Activated CD8-positive, alpha-beta T cell treated with anti-CD3 and anti-CD28 coated beads for 36 hours (primary cell): ENCODE results near the gene UBQLN4. TPM values are rescaled to one million over a fixed set of nuclear protein-coding genes. Genes with fewer than 3 reads are reported as not detected.

Source experiments
- ATAC-seq: fragments of 200-7000 bp; cut with Tn5 transposase; one replicate; pipeline ENCODE4 v1.10.0; 2021; ENCODE audit warnings: mild to moderate bottlenecking, moderate library complexity
- CTCF ChIA-PET: fragments of 350-600 bp; sonication (Branson Sonifier 250); formaldehyde crosslinking; loops from one replicate; lab custom pipeline; 2021; ENCODE audit warnings: antibody characterized with exemption; lab: Charles Lee
- POLR2A ChIA-PET: fragments of 350-600 bp; sonication (Branson Sonifier 250); formaldehyde crosslinking; loops from one replicate; lab custom pipeline; 2021; ENCODE audit warnings: antibody characterized with exemption; lab: Charles Lee
- DNase-seq: peaks from one replicate; pipeline ENCODE4 v3.0.0-alpha.2; 2020
- H3K27ac Mint-ChIP-seq: one replicate; pipeline ENCODE4 v1.8.0; 2021; ENCODE audit warnings: mild to moderate bottlenecking, mixed read lengths
- H3K27me3 Mint-ChIP-seq: one replicate; pipeline ENCODE4 v1.8.0; 2021; ENCODE audit warnings: mixed read lengths
- H3K36me3 Mint-ChIP-seq: one replicate; pipeline ENCODE4 v1.8.0; 2021; ENCODE audit warnings: low read depth, mixed read lengths
- H3K4me1 Mint-ChIP-seq: one replicate; pipeline ENCODE4 v1.8.0; 2021; ENCODE audit warnings: low read depth, mixed read lengths
- H3K4me3 Mint-ChIP-seq: one replicate; pipeline ENCODE4 v1.8.0; 2021; ENCODE audit warnings: mild to moderate bottlenecking, moderate library complexity, mixed read lengths
- H3K9me3 Mint-ChIP-seq: one replicate; pipeline ENCODE4 v1.8.0; 2021; ENCODE audit warnings: mixed read lengths
- intact Hi-C: fragments of 100-400 bp; cut with micrococcal nuclease; formaldehyde crosslinking; loops from one replicate; pipeline ENCODE4 v1.10.0; 2022
- total RNA-seq, 2 experiments: library from RNA; stranded (reverse); gene quantifications; one replicate each; pipeline ENCODE4 v1.2.3, GENCODE V29; 2021
- TF ChIP-seq, protein P1 (sequence below): fragments of 200-600 bp; IDR thresholded peaks from one replicate; pipeline ENCODE4 v1.8.0; 2022; ENCODE audit warnings: antibody characterized with exemption, mild to moderate bottlenecking

UBQLN4 gene
- total RNA-seq, 2 experiments from 2014 or later, result 36.9 to 39.8 TPM

DNA sequence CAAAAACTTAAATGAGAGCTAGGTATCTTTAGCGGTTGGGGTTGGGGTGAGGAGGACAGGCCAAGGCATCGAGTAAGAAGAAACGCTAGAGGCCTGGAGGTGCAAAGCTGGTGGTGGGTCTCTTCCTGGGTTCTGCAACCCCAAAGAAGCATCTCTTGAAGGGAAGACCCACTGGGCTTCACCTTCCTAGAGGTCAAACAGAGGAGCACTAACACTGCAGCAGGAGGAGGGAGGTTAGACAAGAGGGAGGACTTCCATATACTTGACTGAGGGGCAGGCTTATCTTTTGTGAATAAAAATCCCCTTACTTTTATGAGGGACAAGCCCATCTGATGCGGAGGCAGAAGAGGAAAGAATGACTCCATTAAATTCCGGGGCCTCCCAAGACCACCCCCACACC lies 26.2 kb upstream of the UBQLN4 start:
- H3K4me1 Mint-ChIP-seq, result peaks cover 6% of the 10 kb centered on the region
- H3K9me3 Mint-ChIP-seq, result no peaks in the 10 kb centered on the region
- ATAC-seq (no peak), DNase-seq (no peak)
- no peak overlapping the region for H3K4me3 Mint-ChIP-seq
- peaks cover 16% of the 10 kb centered on the region for H3K27me3 Mint-ChIP-seq
- POLR2A ChIA-PET, result no interaction called here
- H3K27ac Mint-ChIP-seq, result no peak overlapping the region
- CTCF ChIA-PET, result interaction anchor here (0.6 to 1.1 kb wide), 3 partner anchors 13 to 113 kb away, joined by 3 to 4 read pairs (median 3); no protein-coding TSS in a partner anchor
- TF ChIP-seq, protein P1, sequence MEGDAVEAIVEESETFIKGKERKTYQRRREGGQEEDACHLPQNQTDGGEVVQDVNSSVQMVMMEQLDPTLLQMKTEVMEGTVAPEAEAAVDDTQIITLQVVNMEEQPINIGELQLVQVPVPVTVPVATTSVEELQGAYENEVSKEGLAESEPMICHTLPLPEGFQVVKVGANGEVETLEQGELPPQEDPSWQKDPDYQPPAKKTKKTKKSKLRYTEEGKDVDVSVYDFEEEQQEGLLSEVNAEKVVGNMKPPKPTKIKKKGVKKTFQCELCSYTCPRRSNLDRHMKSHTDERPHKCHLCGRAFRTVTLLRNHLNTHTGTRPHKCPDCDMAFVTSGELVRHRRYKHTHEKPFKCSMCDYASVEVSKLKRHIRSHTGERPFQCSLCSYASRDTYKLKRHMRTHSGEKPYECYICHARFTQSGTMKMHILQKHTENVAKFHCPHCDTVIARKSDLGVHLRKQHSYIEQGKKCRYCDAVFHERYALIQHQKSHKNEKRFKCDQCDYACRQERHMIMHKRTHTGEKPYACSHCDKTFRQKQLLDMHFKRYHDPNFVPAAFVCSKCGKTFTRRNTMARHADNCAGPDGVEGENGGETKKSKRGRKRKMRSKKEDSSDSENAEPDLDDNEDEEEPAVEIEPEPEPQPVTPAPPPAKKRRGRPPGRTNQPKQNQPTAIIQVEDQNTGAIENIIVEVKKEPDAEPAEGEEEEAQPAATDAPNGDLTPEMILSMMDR, result no peak
- H3K36me3 Mint-ChIP-seq, result no peaks in the 10 kb centered on the region
- intact Hi-C loops, result no loop called here

DNA sequence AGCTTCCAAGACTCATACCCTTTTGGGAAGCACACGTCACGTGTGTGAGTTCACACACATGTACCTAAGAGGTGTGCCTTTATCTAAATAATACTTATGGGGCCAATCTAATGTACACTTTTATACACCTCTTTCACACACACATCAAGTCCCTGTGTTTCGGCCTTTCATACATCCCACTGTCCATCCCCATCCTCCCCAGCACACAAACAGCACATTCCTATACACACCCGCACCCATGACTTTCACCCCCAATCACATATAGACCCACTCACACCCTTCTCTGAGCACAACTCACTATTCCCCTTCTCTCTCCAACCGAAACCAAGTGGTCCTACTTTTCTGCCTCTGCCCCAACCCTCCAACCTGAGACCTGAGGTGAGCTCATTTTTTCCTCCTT lies 25.1 kb upstream of the UBQLN4 start:
- H3K9me3 Mint-ChIP-seq, result no peaks in the 10 kb centered on the region
- intact Hi-C loops, result no loop called here
- ChIA-PET POLR2A (interaction anchor here (1.6 kb wide), 1 partner anchor 18 kb away, joined by 4 read pairs; no protein-coding TSS in a partner anchor), CTCF (interaction anchor here (0.8 to 1.0 kb wide), 3 partner anchors 12 to 18 kb away, joined by 3 to 6 read pairs (median 3); no protein-coding TSS in a partner anchor)
- no peak overlapping the region for H3K4me3 Mint-ChIP-seq
- no peaks in the 10 kb centered on the region for H3K36me3 Mint-ChIP-seq
- H3K27me3 Mint-ChIP-seq, result peaks cover 6% of the 10 kb centered on the region
- no peak for ATAC-seq
- H3K4me1 Mint-ChIP-seq, result peaks cover 5% of the 10 kb centered on the region
- no peak for DNase-seq
- TF ChIP-seq, protein P1, result no peak
- H3K27ac Mint-ChIP-seq, result no peak overlapping the region

DNA sequence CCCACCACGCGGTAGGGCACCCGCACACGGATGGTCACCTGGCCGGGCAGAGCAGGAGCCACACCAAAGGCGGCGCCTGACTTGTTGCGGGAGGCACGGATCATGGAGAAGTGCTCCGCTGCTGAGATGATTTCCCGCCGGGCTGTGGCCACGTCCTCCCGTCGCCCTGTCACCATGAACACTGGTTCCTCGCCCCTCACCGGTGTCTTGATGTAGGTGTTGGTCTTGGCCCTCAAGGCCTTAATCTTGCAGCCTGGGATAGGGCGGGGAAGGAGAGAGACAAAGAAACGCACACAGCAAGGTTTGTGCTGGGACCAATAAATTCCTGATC lies 23.8 kb upstream of the UBQLN4 start:
- POLR2A ChIA-PET, result no interaction called here
- no peak for ATAC-seq
- Mint-ChIP-seq H3K4me1 (no peaks in the 10 kb centered on the region), H3K36me3 (no peaks in the 10 kb centered on the region), H3K4me3 (no peak overlapping the region), H3K27me3 (no peaks in the 10 kb centered on the region), H3K9me3 (no peaks in the 10 kb centered on the region), H3K27ac (no peak overlapping the region)
- DNase-seq, result no peak
- intact Hi-C loops, result no loop called here
- CTCF ChIA-PET, result no interaction called here
- TF ChIP-seq, protein P1, result no peak

DNA sequence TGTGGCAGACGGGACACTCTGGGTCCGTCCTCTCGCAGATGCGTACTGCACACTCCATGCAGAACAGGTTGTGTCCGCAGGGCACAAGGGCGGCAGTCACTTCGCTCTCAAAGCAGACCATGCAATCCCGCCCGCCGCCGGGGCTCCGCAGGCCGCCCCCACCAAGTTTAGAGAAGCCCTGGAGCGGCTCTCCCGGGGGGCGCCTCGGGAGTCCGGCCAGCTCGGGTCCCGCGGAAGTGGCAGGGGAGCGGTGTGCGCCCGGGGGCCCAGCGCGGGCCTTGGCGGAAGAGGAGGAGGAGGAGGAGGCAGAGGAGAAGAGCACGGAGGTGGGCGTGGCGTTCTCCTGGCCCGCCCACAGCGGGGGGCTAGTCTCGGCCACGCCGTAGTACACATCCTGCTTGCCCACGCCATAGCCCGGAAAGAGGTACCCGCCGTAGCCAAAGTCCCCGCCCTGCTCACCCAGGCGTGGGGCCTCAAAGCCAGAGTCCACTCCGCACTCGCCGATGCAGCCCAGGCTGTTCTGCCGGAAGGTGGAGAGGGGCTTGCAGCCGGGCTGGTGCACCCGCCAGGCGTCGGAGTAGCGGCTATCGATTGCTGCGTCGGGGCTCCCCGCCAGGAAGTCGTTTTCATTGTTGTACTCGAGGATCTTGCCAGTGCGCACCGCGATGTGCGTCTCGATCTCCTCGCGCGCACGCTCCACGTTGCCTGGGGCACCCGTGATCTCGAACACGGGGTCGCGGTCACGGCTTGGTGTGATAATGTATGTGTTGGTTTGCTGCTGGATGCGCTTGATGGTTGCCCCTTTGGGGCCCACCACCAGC lies 23.2 kb upstream of the UBQLN4 start:
- peak; percentile 37 for DNase-seq
- H3K9me3 Mint-ChIP-seq, result no peaks in the 10 kb centered on the region
- CTCF ChIA-PET, result no interaction called here
- peak; percentile 72 for ATAC-seq
- H3K36me3 Mint-ChIP-seq, result no peaks in the 10 kb centered on the region
- no peaks in the 10 kb centered on the region for H3K4me1 Mint-ChIP-seq
- POLR2A ChIA-PET, result no interaction called here
- H3K27ac Mint-ChIP-seq, result no peak overlapping the region
- H3K27me3 Mint-ChIP-seq, result no peaks in the 10 kb centered on the region
- intact Hi-C loops, result no loop called here
- TF ChIP-seq, protein P1, result no peak
- peak overlapping the region; percentile 44 for H3K4me3 Mint-ChIP-seq

DNA sequence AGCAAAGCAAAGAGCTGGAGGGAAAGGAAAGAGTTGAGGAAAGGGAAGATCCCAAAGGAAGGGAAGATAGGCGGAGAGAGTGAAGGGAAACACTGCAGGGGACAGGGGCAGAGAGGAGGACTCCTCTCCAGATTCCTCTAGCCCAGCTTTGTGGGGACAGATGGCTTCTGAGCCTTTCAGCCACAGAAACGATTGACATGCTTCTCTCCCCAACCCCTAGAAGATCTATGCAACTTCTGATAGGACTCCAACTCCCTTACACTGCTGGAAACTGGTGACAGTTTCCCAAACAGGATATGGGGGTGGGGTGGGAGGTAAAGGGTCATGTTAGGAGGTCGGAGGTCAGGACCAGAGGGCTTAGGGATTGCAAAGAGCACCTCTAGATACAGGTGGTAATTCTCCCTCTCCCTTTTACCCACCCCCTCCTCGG lies 22.2 kb upstream of the UBQLN4 start:
- intact Hi-C loops, result no loop called here
- Mint-ChIP-seq H3K36me3 (no peaks in the 10 kb centered on the region), H3K9me3 (no peaks in the 10 kb centered on the region), H3K27ac (no peak overlapping the region), H3K4me3 (no peak overlapping the region), H3K4me1 (no peaks in the 10 kb centered on the region), H3K27me3 (no peaks in the 10 kb centered on the region)
- ATAC-seq (no peak), DNase-seq (no peak)
- ChIA-PET CTCF (interaction anchor here (1.0 to 2.0 kb wide), 2 partner anchors 9 to 53 kb away, joined by 3 to 8 read pairs; no protein-coding TSS in a partner anchor), POLR2A (no interaction called here)
- TF ChIP-seq, protein P1, result no peak
